Endodermal cell (in vitro differentiated cells): ENCODE measurements around the gene CACNA1A. TPM values are rescaled to one million over a fixed set of nuclear protein-coding genes. Genes with fewer than 3 reads are reported as not detected.

ENCODE experiments used
- DNase-seq: peaks from one replicate; pipeline ENCODE4 v3.0.0-alpha.2; 2017
- H3K27ac ChIP-seq: 2 replicates; pipeline ENCODE4 v1.5.1; 2013; ENCODE audit warnings: mild to moderate bottlenecking, low read depth, low read length, moderate library complexity
- H3K27me3 ChIP-seq: 2 replicates; pipeline ENCODE4 v1.6.1; 2013; ENCODE audit warnings: mild to moderate bottlenecking, low read length, moderate library complexity; ENCODE audit not compliant: insufficient read depth, control insufficient read depth, poor library complexity, severe bottlenecking
- H3K36me3 ChIP-seq: 2 replicates; pipeline ENCODE4 v1.7.0; 2013; ENCODE audit warnings: mild to moderate bottlenecking, low read length, moderate library complexity; ENCODE audit not compliant: control insufficient read depth, insufficient read depth
- H3K4me1 ChIP-seq: one replicate; pipeline ENCODE4 v1.7.0; 2013; ENCODE audit warnings: low read length; ENCODE audit not compliant: control insufficient read depth, insufficient read depth
- H3K4me3 ChIP-seq: 2 replicates; pipeline ENCODE4 v1.5.1; 2013; ENCODE audit warnings: mild to moderate bottlenecking, low read length, moderate library complexity
- H3K9ac ChIP-seq: 2 replicates; pipeline ENCODE4 v1.6.1; 2013; ENCODE audit warnings: mild to moderate bottlenecking, low read length, moderate library complexity; ENCODE audit not compliant: poor library complexity, severe bottlenecking; ENCODE audit errors: extremely low read depth
- H3K9me3 ChIP-seq: 2 replicates; pipeline ENCODE4 v1.6.1; 2013; ENCODE audit warnings: mild to moderate bottlenecking, low read length, moderate library complexity; ENCODE audit not compliant: control insufficient read depth
- H3K27ac Mint-ChIP-seq: 2 replicates; pipeline ENCODE4 v1.8.0; 2020; ENCODE audit warnings: mixed read lengths
- H3K27me3 Mint-ChIP-seq: 2 replicates; pipeline ENCODE4 v1.8.0; 2021; ENCODE audit warnings: mild to moderate bottlenecking, mixed read lengths; ENCODE audit not compliant: insufficient read depth
- H3K36me3 Mint-ChIP-seq: 2 replicates; pipeline ENCODE4 v1.8.0; 2020; ENCODE audit warnings: low read depth, mixed read lengths
- H3K4me1 Mint-ChIP-seq: 2 replicates; pipeline ENCODE4 v1.8.0; 2020; ENCODE audit warnings: mixed read lengths
- H3K4me3 Mint-ChIP-seq: 2 replicates; pipeline ENCODE4 v1.8.0; 2020; ENCODE audit warnings: mild to moderate bottlenecking, moderate library complexity, mixed read lengths
- H3K9me3 Mint-ChIP-seq: 2 replicates; pipeline ENCODE4 v1.8.0; 2020; ENCODE audit warnings: mild to moderate bottlenecking, mixed read lengths
- CTCF ChIP-seq: fragments of 200-600 bp; sonication (generic); conservative IDR thresholded peaks from 2 replicates; pipeline ENCODE4 v1.5.0; 2021; ENCODE audit warnings: antibody characterized with exemption, mild to moderate bottlenecking
- WGBS, 2 experiments: methylation state at CpG; one replicate each; pipeline versions ENCODE4 v1.1.5 to v1.1.7; 2013; ENCODE audit warnings: missing lambda C conversion rate in 2 of 2, mixed read lengths in 1 of 2; ENCODE audit not compliant: insufficient coverage in 1 of 2, insufficient read length in 1 of 2; 5-methylcytosine and 5-hydroxymethylcytosine counted together
- total RNA-seq, 2 donors: library from RNA; stranded (reverse); fragmentation: NEBNext Ultra II Directional in 1 of 2; extraction: Animal tissue kit (Norgen Biotek cat#: 25700) in 1 of 2; gene quantifications; 2 replicates in 1 of 2; 3 replicates in 1 of 2; pipeline ENCODE4 v1.2.1, GENCODE V29; 2021

CACNA1A gene
- total RNA-seq, 2 donors from 2014 or later = 8.0 to 10.6 TPM

DNA sequence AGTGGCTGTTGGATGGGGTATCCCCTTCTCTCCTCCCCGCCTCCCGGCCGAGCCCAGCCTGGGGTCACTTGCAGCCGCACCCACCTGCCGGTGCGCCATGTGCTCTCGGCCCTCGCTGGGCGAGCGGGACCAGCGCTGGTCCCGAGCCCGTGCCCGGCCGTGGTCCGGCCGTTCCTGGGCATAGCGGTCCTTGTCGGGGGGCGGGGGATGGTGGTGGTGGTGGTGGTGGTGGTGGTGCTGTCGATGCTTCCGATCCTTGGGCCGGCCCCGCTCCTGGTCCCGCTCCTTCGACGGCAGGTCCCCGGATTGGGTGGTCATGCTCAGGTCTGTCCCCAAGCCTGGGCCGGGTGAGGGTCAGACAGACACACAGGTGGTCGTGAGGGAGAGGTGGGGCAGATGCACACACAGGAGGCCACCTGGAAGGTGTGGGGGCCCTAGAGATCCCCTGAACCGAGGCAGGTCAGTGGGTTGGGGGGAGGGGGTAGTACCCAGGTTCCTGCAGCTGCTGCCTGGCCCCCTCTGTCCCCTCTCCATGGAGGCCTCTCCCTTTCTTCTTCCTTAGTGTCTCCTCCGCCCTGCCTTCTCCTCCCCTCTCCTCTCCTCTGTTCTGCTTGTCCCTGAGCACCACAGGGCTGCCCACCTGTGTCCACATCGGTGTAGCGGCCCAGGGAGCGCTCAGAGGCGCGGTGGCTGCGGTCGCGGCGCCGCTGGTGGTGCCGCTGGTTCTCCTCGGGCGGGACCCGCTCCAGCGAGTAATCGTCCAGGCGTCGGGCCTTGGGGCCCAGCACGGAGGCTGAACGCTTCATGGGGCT, 297.4 kb downstream of the CACNA1A start:
- H3K9me3 Mint-ChIP-seq = no peaks in the 10 kb centered on the region
- no peaks in the 10 kb centered on the region for H3K36me3 Mint-ChIP-seq
- Histone ChIP-seq H3K27me3 (no peaks in the 10 kb centered on the region), H3K27ac (no peak overlapping the region), H3K4me1 (no peaks in the 10 kb centered on the region), H3K36me3 (no peaks in the 10 kb centered on the region), H3K9me3 (no peaks in the 10 kb centered on the region), H3K9ac (no peak overlapping the region), H3K4me3 (no peak overlapping the region)
- H3K27ac Mint-ChIP-seq = no peak overlapping the region
- 93% methylated on average over 3 to 51 of the region's 52 CpGs for WGBS, 2 experiments
- H3K4me3 Mint-ChIP-seq = no peak overlapping the region
- TF ChIP-seq CTCF = no peak
- no peaks in the 10 kb centered on the region for H3K27me3 Mint-ChIP-seq
- H3K4me1 Mint-ChIP-seq = no peaks in the 10 kb centered on the region
- DNase-seq = peak; percentile 44

GRCh38 chr19:13207846-13208671, 298.2 kb downstream of the CACNA1A start:
- Mint-ChIP-seq H3K4me3 (no peak overlapping the region), H3K4me1 (no peaks in the 10 kb centered on the region), H3K27ac (no peak overlapping the region), H3K36me3 (no peaks in the 10 kb centered on the region), H3K27me3 (no peaks in the 10 kb centered on the region), H3K9me3 (no peaks in the 10 kb centered on the region)
- Histone ChIP-seq H3K9ac (no peak overlapping the region), H3K27ac (peak overlapping the region; percentile 60), H3K9me3 (no peaks in the 10 kb centered on the region), H3K4me1 (no peaks in the 10 kb centered on the region), H3K36me3 (no peaks in the 10 kb centered on the region), H3K4me3 (no peak overlapping the region), H3K27me3 (no peaks in the 10 kb centered on the region)
- TF ChIP-seq CTCF = no peak
- 68 to 89% methylated on average over 8 to 32 of the region's 39 CpGs for WGBS, 2 experiments
- DNase-seq = peak; percentile 55

- Histone ChIP-seq H3K4me1 (no peaks in the 10 kb centered on the region), H3K9me3 (no peaks in the 10 kb centered on the region), H3K27ac (peak overlapping the region; percentile 60), H3K27me3 (no peaks in the 10 kb centered on the region), H3K9ac (no peak overlapping the region), H3K4me3 (no peak overlapping the region), H3K36me3 (no peaks in the 10 kb centered on the region)
- H3K4me1 Mint-ChIP-seq = no peaks in the 10 kb centered on the region
- DNase-seq = no peak
- 95% methylated on average over 38 to 79 of the region's 79 CpGs for WGBS, 2 experiments
- H3K4me3 Mint-ChIP-seq = no peak overlapping the region
- TF ChIP-seq CTCF = no peak
- no peaks in the 10 kb centered on the region for H3K9me3 Mint-ChIP-seq
- H3K36me3 Mint-ChIP-seq = no peaks in the 10 kb centered on the region
- no peak overlapping the region for H3K27ac Mint-ChIP-seq
- no peaks in the 10 kb centered on the region for H3K27me3 Mint-ChIP-seq
Observed at GRCh38 chr19:13207237-13207845, 298.9 kb downstream of the CACNA1A start.
